Right hindlimb (tissue), 1 donor: ENCODE measurements around the gene AFF3.
"Not testable (repeated sequence)": the region's sequence is repeated elsewhere in the genome, so short reads cannot be mapped to it uniquely, and the experiment has no call there.

Source experiments
- DNase-seq: peaks from one replicate; pipeline ENCODE4 v3.0.0-alpha.2; 2018

Gene AFF3

DNA sequence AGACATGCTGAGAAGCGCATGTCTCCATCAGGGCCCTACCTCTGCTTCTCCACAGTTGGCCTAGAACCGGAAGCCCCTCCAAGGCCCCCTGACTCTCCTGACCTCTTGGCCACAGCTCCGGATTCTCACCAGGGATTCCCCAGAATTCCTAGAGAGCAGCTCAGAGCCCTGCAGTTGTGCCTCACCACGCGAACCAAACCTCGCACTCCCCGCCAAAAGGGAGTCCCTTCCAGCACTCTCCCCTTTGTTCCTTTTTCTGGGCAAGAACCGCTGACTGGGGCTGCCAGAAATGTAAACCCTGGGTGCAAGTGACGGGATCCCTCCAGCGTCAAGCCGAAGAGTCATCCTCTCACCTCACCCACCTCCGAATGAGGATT is 36.7 kb downstream of the AFF3 start:
- peak; percentile 71 for DNase-seq

DNA sequence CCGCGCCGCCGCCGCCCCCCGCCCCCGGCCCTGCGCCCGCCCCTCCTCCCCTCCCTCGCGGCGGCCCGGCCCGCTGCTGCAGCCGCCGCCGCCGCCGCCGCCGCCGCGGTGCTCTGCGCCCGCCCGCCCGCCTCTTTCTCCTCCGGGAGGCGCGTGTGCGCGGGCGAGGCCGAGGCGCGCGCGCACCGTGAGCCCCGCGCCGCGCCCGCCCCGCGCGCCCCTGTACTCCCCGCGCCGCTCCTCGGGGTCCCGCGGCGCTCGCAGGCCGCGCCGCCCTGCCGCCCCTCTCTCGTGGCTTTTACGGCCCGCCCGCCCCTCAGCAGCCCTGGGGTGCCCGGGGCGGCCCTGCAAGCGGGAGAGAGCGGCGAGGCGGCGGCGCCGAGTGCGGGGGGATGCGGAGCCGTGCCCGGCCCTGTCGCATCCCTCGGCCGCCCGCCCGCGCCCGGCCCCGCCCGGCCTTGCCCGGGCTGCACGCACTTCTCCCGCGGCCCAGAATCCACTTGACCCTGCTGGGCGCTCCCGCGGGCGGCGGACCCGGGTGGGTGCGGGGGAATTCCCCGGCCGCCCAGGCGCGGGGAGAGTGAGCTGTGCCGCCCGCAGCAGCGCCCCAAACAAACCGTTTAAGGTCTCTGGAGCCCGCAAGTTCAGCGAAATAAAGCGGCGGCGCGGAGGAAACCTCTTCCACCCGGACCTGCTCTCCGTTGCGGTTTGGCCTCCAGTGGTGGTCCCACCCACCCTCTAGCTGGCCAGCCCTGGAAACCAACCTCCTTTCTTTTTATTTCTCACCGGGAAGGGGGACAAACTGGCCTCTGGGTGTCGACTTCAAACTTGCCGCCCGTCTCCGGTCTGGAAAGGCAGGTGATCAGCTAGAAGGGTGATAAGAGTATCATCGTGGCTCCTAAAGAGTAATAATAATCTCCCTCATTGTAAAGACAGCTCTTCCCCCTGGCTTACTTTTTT is 37.4 kb downstream of the AFF3 start:
- peak; percentile 49 for DNase-seq

DNA sequence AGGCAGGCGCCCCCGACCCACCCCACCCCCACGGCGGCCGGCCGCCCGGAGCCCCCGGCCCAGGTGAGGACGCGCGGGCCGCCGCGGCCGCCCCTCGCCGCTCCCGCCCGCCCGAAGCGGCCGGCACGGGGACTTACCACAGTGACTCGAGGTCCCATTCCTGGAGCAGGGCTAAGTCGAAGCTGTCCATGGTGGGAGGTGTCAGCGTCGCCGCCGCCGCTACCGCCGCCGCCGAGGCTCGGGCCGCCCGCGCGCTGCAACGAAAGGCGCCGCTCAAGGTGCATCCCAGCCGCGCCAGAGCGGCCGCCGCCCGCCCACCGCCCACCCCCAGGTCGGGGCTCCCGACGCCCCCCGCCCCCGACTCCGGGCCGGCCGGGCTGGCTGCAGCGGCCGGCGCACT is 38.1 kb downstream of the AFF3 start:
- DNase-seq = not testable (repeated sequence)

DNA sequence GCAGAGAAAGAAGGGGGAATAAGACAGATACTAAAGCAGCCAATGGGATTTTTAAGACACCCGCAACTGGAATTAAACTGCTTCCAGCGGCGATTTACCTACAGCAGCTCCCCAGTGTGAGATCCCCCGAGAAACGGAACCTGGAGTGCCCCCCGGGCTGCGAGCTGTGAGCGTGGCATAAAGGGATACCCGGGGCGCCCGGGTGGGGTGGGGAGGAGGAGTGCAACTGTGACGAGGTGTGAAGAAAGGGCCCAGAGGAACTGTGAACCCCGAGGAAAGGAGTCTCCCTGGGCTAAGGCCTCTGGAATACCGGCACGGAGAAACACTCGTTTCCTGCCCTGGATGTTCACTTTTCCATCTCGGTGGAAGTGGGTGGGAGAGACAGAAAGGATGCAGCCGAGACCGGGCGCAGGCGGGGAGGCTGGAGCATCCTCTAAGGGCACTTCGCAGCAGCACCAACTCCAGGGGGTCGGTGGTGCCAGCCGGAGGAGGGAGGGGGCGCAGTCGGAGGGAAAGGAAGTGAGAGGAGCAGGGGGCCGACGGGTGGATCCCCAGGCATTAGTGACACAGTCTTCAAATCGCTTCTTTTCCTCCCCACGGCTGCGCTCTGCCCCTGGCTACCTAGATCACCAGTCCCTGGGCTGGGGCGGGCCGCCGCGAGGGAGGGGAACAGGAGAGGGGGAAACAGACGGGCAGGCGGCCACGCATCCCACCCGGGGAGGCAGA is 38.7 kb downstream of the AFF3 start:
- not testable (repeated sequence) for DNase-seq

DNA sequence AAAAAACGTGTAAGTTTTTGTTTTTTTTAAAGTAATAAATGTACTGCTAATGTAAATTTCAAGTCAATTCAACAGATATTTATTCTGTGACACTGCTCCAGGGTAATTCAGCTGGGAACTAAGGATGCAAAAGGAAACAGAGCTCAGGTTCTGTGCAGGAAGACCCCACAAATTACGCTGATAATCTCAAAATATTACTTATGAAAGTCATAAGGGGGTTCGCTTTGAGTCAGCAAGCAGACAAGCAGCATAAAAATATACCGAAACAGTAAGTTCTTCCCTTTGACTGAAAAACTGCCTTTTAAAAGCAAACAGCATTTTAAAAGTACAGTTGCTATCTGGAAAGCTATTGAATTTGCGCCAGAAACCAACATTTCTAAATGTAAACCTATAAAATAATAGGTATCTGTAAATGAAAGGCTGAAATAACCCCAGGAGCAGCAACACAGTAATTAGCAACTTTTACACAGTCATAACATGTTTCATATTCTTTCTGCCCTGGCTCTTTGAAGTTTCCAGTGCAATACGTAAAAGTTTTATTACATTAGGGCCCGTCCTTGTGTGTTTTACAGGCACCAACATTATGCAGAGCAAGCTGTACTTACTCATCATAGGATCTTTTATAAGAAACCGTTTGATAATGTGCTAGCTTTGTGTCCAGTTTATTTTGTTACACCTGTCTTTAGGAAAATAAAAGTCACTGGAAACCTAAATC is 39.8 kb downstream of the AFF3 start:
- DNase-seq = not testable (repeated sequence)

DNA sequence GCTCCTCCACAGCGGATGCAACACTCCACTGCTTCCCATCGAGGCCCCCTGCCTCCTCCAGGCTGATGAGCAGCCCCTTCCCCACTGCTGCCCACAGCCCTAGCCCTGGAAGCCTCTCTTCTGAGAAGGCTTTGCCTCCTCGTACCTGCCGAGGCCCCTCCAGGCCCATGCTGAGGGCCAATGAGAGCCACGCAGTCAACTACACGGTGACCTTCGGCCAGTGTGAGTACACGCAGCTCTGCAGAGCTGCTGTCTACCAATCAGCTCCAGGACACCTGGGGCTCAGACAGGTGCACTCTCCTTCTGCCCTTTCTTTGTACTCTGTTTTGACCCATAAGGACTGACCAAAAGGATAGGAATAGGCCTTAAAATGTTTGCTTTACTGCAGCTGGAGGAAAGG is 43.5 kb downstream of the AFF3 start:
- not testable (repeated sequence) for DNase-seq

DNA sequence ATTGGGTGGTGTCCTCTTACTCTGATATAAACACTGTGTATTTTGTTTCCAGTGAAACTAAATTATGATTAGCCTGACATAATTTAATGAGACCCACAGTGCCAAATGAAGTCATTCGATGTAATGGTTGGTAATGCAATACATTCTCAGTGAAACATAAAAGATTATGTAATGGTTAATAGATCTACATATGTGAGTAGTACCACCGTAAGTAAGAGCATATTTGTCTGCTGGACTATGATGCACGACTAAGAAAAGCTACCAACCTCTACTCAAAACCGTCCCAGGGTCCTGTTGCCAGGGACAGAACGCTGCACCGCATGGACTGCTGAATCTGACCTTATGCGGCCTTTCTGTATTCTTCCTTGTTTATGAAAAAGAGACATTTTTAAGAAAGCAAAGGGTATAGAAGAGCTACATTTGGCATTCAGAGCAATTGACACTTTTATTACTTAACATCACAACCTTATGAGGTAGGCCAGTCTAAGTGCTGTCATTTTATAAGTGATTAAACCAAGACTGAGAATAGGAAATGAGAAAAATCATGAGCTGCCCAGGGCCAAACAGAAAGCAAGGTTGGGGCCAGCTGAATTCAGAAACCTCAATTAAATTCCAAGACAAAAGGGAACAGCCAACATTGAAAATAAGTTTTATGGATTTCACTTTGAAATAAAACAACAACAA is 44.6 kb downstream of the AFF3 start:
- DNase-seq = not testable (repeated sequence)

DNA sequence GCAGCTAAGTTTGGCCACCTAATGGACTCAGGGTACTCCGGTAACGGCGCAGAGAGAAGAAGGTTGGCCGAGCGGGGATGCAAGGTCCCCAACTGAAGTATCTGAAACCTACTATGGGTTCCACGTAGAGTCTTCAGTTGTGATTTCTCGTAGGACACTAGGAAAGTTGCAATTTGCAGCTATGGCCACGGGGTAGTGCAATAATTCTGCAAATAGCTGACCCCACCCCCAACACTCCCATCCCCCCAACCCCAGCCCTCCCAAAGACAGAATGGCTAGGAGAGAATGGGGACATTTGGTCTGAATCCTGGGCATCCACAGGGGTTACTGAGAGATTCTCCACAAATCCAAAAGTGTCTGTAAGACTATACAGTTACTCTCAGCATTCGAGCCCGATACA is 46.5 kb downstream of the AFF3 start:
- not testable (repeated sequence) for DNase-seq

DNA sequence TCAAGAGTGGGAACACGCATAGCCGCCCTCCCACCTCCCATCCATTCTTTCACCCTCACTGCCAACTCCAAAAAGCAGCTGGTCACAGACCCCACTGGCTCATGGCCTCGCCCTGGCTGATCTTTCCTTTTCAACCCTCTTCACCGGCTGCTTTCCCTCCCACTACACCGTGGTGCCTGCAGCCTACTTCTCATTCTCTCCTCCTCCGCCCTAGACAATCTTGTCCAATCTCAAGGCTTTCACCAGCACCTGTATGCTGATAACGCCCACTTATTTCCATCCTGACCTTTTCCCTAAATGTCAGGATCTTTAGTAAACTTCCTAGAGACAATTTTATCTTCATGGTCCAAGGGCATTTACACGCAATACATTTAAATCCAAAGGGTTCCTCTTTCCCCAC is 50.6 kb downstream of the AFF3 start:
- DNase-seq = not testable (repeated sequence)

DNA sequence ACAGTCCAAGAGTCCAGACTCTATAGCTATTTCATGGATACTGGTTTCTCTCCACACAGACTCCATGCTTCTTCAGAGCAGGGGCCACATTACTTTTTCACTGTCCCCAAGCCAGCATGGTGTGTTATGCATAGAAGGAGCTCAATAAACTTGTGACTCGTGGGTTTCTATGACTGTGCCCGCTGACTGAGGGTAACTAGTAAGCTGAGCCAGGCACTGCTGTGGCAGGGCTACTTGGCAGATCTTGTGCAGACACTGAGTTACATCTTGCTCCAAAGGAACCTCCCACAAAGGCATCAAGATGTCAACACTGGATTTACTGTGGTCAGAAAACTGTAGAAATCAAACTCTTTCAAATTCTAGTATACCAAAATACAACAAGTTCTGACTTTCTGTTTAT is 56.6 kb downstream of the AFF3 start:
- DNase-seq = not testable (repeated sequence)

DNA sequence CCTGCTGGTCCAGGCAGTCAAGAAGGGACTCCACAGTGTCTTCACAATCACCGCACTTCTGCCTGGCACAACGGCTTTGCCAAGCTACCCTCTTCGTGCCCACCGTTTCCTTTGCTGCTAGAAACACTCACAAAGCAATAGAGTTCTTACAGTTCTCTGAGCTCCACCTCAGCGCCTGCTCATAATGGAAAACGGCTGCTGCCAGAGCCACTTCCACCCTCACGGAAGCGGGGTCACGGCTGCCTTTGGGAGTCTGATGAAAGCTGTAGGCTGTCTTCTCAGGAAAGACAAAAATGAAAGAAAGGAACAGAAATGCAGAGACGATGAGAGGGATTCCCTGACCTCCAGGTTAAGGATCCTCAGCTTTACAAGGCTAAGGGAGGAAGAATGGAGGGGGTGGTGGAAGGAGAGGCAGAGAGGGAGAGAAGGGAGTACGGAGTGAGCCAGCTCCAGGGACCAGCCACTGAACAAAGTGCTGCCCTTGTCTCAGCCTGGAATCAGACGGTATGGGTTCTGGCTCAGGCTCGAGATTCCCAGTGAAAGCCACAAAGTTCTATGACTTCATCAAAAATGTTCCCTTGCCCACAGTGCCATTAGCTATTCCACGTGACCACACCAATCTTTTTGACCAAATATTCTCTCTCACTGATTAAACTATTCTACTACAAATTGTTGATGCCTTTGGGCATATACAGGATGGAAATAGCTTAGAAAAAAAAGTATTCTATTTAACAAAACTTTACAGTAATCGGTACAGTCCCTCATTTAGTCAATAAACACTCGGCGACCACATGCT is 58.8 kb downstream of the AFF3 start:
- DNase-seq = not testable (repeated sequence)

DNA sequence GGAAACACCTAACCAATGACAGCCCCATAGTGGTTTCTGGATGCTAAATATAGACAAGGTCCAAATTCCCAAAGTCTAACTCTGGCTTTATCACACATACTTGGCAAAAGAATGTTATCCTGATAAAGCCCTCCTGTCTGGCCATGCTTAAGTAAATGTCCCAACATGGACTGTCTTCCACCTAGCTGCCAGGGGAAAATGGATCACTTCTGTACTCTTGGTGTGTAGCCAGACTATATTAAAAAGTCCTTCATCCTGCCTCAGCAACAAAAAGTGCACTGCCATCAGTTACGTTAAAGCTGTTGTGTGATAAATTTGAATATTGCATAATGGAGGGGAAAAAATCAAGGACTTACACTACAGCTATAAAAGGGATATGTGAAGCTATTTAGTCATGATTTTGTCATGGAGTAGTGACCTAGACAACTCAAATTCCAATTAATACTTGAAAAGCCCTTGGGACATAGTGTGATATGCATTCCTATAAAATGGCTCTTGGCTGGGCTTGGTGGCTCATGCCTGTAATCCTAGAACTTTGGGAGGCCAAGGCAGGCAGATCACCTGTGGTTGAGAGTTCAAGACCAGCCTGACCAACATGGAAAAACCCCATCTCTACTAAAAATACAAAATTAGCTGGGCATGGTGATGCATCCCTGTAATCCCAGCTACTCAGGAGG is 60.0 kb downstream of the AFF3 start:
- DNase-seq = not testable (repeated sequence)

DNA sequence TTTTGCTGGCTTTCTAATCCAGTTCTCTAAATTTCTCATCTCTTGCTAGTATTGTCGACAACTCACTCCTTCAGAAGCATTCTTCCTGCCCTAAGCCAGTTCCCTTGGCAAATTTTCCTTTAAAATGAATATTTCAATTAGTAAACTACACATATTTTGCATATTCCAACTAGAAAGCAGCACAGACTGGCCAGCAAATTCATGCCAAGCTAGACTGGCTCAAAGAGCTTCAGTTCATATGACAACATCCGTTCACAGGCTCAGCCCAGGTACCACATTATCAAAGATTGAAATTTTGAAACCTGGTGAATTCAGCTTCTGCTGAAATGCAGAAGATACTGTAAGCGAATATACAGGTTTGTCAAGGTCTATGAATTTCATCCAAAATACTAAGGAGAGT is 64.5 kb downstream of the AFF3 start:
- no peak for DNase-seq

DNA sequence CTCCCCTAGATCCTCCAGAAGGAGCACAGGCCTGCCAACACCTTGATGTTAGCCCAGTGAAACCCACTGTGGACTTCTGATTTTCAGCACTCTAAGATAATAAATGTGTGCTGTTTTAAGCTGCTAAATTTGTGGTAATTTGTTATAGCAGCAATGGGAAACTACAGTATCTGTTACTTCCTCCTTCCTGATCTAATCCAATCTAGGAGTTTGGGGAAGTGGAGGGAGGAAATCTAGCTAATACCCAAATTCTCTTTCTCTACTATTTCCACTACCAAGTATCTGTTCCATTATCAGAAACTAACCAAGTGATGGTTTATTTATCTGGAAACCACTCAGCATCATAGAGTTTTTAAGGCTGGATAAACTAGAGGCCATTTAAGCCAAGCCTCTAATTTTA is 64.9 kb downstream of the AFF3 start:
- DNase-seq = no peak

DNA sequence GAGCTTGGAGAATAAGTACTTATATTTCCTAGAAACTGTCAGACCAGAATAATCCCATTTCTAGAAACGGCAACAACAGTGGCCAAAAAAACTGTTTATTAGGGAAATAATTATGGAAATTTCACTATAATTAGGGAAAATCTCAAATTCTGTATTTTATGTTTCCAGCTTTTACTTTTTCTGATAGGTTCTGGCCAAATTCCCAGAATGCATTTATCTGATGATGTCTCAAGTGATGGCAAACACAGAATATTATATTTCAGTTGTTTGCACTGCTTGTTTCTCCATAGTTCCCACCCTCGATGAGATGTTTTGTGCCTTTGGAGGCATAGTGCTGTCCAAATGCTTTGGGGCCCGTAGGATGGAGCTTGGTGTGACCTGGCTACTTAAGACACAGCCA is 66.9 kb downstream of the AFF3 start:
- no peak for DNase-seq

DNA sequence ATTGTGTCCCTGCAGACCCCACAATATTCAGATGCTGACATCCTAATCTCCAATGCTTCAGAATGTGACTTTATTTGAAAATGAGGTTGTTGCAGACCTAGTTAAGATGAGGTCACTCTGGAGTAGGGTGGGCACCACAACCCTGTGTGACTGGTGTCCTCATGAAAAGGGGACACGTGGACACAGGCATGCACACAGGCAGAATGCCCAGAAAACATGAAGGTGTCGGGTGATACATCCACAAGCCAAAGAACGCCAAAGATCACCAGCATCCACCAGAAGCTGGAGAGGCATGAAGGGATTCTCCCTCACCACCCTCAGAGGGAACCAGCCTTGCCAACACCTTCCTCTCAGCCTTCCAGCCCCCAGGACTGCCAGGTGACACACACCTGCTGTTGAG is 69.3 kb downstream of the AFF3 start:
- DNase-seq = no peak

DNA sequence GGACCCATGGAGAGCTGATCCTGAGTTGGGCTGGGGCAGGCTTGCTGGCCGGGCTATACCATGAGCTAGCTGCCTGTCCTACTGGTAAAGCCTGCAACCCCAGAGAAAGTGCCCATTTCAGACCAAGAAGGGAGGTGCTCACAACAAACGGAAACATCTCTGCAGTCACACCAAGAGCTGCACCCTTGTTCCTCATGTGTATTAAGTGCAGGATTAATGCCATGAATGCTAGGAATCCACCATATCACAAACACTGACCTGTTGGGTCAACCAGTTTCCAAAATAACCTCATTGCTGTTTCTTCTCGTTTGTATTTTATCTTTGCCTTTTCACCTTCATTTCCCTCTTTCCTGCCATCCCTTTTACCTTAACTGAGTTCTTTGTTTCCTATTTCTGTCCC is 69.9 kb downstream of the AFF3 start:
- DNase-seq = no peak

DNA sequence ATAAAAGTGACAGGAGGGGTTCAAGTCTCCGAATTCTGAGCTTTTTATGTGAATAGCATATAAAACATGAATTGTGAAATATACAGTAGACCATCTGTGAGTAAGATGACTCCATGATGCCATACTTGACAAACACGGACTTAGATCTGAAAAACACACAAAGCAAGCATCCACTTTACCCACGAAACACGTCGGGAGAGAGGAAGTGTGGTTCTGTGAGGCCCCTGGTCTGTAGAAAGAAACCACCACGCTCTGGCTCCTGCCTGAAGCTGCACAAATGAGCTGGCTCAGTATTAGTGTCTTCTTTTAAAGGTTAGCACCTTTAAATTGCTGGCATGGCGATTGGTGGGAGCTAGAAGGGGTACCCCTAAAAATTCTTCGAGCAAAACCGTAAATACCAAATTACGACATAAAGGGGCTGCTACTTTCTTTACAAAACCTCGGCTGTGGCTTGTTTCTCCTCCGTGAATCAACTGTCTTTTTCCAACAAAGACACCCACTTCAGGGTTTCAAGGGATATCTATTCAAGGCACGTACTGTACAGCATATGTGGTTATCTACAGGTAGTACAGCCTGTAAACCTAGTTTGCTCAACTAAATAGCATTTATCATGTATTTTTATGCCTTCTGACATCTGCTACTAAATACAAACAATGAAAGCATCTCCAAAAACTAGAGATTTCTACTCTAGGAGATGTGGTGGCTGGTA is 70.9 kb downstream of the AFF3 start:
- DNase-seq = no peak

DNA sequence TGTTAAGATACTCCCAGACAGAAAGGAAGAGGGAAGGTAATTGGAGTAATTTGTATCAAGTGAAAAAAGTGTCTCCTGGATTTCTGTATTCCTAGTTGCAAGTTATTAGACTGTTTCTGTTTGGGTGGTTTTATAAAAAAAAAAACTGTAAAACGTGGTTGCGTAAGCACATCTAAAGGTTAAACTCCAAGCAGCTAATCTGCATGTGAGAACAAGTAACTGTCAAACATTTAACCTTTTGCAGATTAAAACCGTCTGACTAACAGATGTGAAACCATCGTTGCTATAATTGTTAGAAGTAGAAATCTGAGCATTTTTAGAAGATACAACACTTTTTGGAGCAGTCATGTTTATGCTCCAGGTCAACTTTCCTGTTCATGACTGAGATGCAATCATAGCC is 72.3 kb downstream of the AFF3 start:
- DNase-seq = no peak

DNA sequence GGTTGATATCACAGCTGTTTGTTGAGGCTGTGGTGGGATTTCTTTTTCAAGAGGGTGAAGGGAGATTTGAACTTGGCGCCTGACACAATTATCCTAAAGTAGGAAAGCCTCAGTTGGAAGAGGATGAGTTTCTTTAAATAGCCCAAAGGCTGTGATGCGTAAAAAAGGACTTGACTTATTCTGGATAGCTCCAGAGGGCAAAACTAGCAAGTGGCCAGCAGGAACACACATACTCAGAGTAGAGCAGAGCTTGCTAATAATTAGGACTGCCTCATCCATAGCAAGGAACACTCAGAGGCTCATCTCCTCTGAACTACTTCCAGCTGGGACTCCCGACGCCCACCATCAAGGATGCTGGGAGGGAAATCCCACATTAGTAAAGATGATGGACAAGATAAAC is 74.0 kb downstream of the AFF3 start:
- no peak for DNase-seq

DNA sequence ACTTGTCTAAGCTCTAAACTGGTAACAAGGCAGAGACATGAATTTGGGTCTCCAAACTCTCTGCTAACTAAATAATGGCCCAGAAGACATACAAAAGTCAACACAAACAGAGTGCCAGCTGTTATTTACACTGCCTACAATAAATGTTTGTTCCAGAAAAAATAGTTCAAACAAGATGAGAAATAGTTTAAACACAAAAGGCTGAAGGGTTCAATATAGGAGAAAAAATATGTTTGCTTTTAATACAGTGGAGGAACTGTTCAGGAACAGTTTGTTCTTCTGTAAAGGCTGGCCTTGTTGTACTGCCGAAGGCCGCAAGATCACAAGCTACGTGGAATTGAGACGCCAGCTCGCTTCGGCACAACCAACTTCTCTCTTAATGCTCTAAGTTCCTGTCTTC is 74.6 kb downstream of the AFF3 start:
- no peak for DNase-seq
